Body of pancreas (tissue), 4 donors: ENCODE results near the gene ARHGAP9. TPM values are rescaled to one million over a fixed set of nuclear protein-coding genes. Genes with fewer than 3 reads are reported as not detected.

Experiments
- ATAC-seq: fragments of 150-250 bp; one replicate; pipeline ENCODE4 v1.9.1; 2016
- DNase-seq, 4 donors: peaks; one replicate each; pipeline ENCODE4 v3.0.0-alpha.2; 2019
- H3K27ac ChIP-seq, 4 donors: fragments of 200-600 bp; sonication (generic); 1 replicate in 3 of 4; 2 replicates in 1 of 4; pipeline versions ENCODE4 v1.5.1 to v1.6.1; 2016 to 2019; ENCODE audit warnings: mild to moderate bottlenecking in 1 of 4, mixed read lengths in 1 of 4, moderate library complexity in 1 of 4
- H3K27me3 ChIP-seq, 2 donors: fragments of 200-600 bp; sonication (generic); one replicate each; pipeline ENCODE4 v1.6.0; 2016; ENCODE audit warnings: mild to moderate bottlenecking in 1 of 2
- H3K36me3 ChIP-seq, 2 donors: fragments of 200-600 bp; sonication (generic); replicated peaks in 1 of 2; 2 replicates each; pipeline ENCODE4 v1.5.1; 2016; ENCODE audit warnings: low read depth in 2 of 2; ENCODE audit not compliant: insufficient read depth in 1 of 2
- H3K4me1 ChIP-seq: fragments of 200-600 bp; sonication (generic); one replicate; pipeline ENCODE4 v1.6.0; 2016
- H3K4me3 ChIP-seq, 2 donors: fragments of 200-600 bp; sonication (generic); 1 replicate in 1 of 2; 2 replicates in 1 of 2; pipeline ENCODE4 v1.5.1; 2016 to 2019
- H3K9me3 ChIP-seq, 3 donors: fragments of 200-600 bp; sonication (generic); 1 replicate in 2 of 3; 2 replicates in 1 of 3; pipeline ENCODE4 v1.5.1; 2016
- POLR2A ChIP-seq, 3 donors: fragments of 450-650 bp; IDR thresholded peaks; one replicate each; pipeline ENCODE4 v1.6.1; 2016; ENCODE audit warnings: antibody characterized with exemption in 3 of 3, mild to moderate bottlenecking in 2 of 3
- whole genome bisulfite sequencing, 2 donors: methylation state at CpG; one replicate each; pipeline ENCODE4 v1.1.5; 2017; 5-methylcytosine and 5-hydroxymethylcytosine counted together
- intact Hi-C: fragments of 100-400 bp; cut with DNase I; formaldehyde crosslinking; loops from one replicate; pipeline ENCODE4 v1.15.1; 2023
- total RNA-seq, 2 donors: library from RNA; depleted of rRNA; stranded (reverse); fragments of >200 nt; gene quantifications; one replicate each; pipeline ENCODE4 v1.1.0, GENCODE V29; 2016
- TF ChIP-seq, protein P1 (sequence below), 7 experiments: fragments of 450-650 bp in 4 of 7; fragments of 200-600 bp in 3 of 7; sonication (generic) in 3 of 7; IDR thresholded peaks; one replicate each; pipeline ENCODE4 v1.5.1; 2016 to 2019; ENCODE audit warnings: antibody characterized with exemption in 7 of 7

Gene ARHGAP9
- total RNA-seq, 2 donors from 2014 or later, result 18.9 TPM; not detected in 1

DNA sequence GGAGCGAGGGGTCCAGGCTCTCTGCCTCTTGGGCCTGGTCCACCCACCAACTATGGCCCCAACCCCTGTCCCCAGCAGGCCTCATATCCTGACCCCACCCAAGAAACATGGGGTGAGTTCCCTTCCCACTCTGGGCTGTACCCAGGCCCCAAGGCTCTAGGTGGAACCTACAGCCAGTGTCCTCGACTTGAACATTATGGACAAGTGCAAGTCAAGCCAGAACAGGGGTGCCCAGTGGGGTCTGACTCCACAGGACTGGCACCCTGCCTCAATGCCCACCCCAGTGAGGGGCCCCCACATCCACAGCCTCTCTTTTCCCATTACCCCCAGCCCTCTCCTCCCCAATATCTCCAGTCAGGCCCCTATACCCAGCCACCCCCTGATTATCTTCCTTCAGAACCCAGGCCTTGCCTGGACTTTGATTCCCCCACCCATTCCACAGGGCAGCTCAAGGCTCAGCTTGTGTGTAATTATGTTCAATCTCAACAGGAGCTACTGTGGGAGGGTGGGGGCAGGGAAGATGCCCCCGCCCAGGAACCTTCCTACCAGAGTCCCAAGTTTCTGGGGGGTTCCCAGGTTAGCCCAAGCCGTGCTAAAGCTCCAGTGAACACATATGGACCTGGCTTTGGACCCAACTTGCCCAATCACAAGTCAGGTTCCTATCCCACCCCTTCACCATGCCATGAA lies 8.6 kb downstream of the ARHGAP9 start:
- TF ChIP-seq, protein P1, sequence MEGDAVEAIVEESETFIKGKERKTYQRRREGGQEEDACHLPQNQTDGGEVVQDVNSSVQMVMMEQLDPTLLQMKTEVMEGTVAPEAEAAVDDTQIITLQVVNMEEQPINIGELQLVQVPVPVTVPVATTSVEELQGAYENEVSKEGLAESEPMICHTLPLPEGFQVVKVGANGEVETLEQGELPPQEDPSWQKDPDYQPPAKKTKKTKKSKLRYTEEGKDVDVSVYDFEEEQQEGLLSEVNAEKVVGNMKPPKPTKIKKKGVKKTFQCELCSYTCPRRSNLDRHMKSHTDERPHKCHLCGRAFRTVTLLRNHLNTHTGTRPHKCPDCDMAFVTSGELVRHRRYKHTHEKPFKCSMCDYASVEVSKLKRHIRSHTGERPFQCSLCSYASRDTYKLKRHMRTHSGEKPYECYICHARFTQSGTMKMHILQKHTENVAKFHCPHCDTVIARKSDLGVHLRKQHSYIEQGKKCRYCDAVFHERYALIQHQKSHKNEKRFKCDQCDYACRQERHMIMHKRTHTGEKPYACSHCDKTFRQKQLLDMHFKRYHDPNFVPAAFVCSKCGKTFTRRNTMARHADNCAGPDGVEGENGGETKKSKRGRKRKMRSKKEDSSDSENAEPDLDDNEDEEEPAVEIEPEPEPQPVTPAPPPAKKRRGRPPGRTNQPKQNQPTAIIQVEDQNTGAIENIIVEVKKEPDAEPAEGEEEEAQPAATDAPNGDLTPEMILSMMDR (IDR thresholded peaks at IDR 0.05), result no peak
- TF ChIP-seq POLR2A (IDR thresholded peaks at IDR 0.05), result no peak
- no peaks in the 10 kb centered on the region for H3K9me3 ChIP-seq
- peaks cover 12% of the 10 kb centered on the region for H3K4me1 ChIP-seq
- no peaks in the 10 kb centered on the region for H3K36me3 ChIP-seq
- peaks cover 0 to 9% of the 10 kb centered on the region in 2 donors for H3K27me3 ChIP-seq
- intact Hi-C loops, result no loop called here
- H3K4me3 ChIP-seq, result no peak overlapping the region
- DNase-seq (no peak), ATAC-seq (no peak)
- 84 to 86% methylated on average over 1 to 4 of the region's 4 CpGs for WGBS, 2 donors
- no peak overlapping the region for H3K27ac ChIP-seq

DNA sequence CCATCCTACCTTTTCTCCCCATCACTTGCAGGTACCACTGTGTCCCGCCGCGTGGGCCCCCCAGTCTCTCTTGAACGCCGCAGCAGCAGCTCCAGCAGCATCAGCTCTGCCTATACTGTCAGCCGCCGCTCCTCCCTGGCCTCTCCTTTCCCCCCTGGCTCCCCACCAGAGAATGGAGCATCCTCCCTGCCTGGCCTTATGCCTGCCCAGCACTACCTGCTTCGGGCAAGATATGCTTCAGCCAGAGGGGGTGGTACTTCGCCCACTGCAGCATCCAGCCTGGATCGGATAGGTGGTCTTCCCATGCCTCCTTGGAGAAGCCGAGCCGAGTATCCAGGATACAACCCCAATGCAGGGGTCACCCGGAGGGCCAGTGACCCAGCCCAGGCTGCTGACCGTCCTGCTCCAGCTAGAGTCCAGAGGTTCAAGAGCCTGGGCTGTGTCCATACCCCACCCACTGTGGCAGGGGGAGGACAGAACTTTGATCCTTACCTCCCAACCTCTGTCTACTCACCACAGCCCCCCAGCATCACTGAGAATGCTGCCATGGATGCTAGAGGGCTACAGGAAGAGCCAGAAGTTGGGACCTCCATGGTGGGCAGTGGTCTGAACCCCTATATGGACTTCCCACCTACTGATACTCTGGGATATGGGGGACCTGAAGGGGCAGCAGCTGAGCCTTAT lies 9.2 kb downstream of the ARHGAP9 start:
- 84 to 92% methylated on average over 7 to 14 of the region's 14 CpGs for WGBS, 2 donors
- Histone ChIP-seq H3K9me3 (no peaks in the 10 kb centered on the region), H3K36me3 (no peaks in the 10 kb centered on the region), H3K4me3 (no peak overlapping the region), H3K27me3 (peaks cover 0 to 5% of the 10 kb centered on the region in 2 donors), H3K4me1 (peaks cover 5% of the 10 kb centered on the region), H3K27ac (no peak overlapping the region)
- DNase-seq (no peak), ATAC-seq (no peak)
- intact Hi-C loops, result no loop called here
- TF ChIP-seq, protein P1 (IDR thresholded peaks at IDR 0.05), result no peak
- TF ChIP-seq POLR2A (IDR thresholded peaks at IDR 0.05), result no peak

DNA sequence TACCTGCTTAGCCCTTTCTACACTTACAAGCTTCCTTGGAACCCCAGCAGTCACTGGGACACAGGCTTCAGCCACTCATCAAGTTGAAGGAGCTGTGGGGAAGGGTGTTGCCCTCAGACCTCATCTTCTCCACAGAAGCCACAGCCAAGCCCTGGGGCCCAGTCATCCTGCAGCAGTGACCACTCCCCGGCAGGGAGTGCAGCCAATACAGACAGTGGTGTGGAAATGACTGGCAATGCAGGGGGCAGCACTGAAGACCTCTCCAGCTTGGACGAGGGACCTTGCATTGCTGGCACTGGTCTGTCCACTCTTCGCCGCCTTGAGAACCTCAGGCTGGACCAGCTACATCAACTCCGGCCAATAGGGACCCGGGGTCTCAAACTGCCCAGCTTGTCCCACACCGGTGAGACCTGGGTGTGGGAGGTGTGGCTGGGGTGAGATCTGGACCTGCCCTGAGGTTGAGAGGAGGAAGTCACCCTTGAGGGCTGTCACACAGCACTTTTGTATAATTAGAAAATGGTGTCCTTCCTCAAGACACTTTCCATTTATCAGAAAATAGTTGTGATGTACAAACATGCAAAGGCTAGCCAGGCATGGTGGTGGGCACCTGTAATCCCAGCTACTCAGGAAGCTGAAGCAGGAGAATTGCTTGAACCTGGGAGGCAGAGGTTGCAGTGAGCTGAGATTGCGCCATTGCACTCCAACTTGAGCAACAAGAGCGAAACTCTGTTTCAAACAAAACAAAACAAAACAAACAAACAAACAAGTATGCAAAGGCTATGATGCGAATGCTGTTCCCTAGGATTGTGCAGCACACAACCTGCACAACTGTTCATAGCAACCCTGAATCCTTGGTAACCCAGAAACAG lies 10.1 kb downstream of the ARHGAP9 start:
- Histone ChIP-seq H3K27ac (no peak overlapping the region), H3K4me3 (no peak overlapping the region), H3K9me3 (no peaks in the 10 kb centered on the region), H3K4me1 (no peaks in the 10 kb centered on the region), H3K36me3 (no peaks in the 10 kb centered on the region), H3K27me3 (no peaks in the 10 kb centered on the region)
- ATAC-seq (no peak), DNase-seq (no peak)
- TF ChIP-seq, protein P1 (IDR thresholded peaks at IDR 0.05), result no peak
- no peak for TF ChIP-seq POLR2A (IDR thresholded peaks at IDR 0.05)
- WGBS, 2 donors, result 75 to 90% methylated on average over 6 to 10 of the region's 10 CpGs
- intact Hi-C loops, result no loop called here

DNA sequence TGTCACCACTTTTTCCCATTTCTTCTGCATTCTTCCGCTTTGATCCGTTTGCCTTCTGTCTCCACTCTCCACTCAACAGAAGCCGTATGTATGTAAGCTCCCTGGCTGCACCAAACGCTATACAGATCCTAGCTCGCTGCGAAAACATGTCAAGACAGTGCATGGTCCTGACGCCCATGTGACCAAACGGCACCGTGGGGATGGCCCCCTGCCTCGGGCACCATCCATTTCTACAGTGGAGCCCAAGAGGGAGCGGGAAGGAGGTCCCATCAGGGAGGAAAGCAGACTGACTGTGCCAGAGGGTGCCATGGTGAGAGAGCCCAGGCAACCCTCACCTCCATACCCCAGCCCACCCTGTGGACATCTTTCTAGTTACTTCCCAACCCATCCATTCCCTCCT lies 11.8 kb downstream of the ARHGAP9 start:
- no peak for ATAC-seq
- Histone ChIP-seq H3K27ac (no peak overlapping the region), H3K36me3 (no peaks in the 10 kb centered on the region), H3K9me3 (no peaks in the 10 kb centered on the region), H3K4me1 (no peaks in the 10 kb centered on the region), H3K4me3 (no peak overlapping the region), H3K27me3 (no peaks in the 10 kb centered on the region)
- intact Hi-C loops, result no loop called here
- TF ChIP-seq, protein P1 (IDR thresholded peaks at IDR 0.05), result no peak
- TF ChIP-seq POLR2A (IDR thresholded peaks at IDR 0.05), result no peak
- no peak for DNase-seq
- 70 to 75% methylated on average over 11 of the region's 11 CpGs for WGBS, 2 donors
